ENCODE data around the gene PPRC1. TPM values are rescaled to one million over a fixed set of nuclear protein-coding genes. Genes with fewer than 3 reads are reported as not detected.

PPRC1 gene
- total and polyA plus RNA-seq, 2 experiments from 2014 or later, result 9.8 to 23.7 TPM

DNA sequence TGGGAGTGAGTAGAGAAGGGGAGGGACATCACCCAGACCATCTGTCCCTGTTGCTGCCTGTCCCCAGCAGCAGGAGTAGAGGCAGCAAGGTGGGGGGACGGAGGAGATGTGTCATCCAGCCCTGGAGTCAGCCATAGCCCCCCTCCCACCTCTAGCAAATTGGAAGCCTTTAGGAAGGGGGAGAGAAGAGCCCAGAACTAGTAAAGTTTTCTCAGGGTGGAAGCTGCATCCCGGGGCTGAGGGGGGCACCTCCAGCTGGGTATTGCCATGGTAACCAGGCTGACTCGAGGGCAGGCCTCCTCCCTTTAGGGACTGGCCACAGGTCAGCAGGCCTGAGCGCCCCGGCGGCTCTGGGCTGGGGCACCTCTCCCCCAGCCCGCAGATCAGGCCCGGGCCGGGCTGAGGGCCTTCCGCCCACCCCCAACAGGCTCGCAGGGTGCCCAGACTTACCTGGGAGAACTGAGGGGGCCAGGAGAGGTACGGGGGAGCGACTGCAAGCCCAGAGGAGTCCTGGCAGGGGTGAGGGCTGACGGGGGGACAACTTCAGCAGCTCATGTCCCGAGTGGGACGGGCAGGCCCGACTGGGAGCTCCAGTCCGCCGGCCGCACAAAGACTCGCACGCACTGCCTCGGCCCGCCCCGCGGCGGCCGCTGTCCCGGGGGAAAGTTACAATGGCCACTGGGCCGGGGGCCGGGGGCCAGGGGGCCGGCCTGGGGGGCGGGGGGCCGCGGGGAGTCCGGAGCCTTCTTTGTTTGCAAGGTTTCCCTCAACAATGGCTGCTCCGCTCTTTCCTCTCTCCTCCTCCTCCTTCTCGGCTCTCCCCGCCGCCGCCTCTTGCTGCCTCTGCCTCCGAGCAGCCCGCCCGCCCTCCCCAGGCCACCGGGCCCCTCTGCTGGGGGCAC lies 18.6 kb upstream of the PPRC1 start:
- H3K4me2 ChIP-seq, result peak overlapping the region; percentile 78
- no peaks in the 10 kb centered on the region for H3K9me2 ChIP-seq (replicated peaks; ENCODE audit: insufficient read depth)
- H4K20me1 ChIP-seq (ENCODE audit: insufficient read depth, poor library complexity, severe bottlenecking), result peaks cover 46% of the 10 kb centered on the region
- DNase-seq (ENCODE audit: low spot score), result peak; percentile 64
- H3K36me3 ChIP-seq (replicated peaks; ENCODE audit: insufficient read depth, low read depth), result no peaks in the 10 kb centered on the region
- peak overlapping the region; percentile 79 for H3K4me3 ChIP-seq
- H3K9me3 ChIP-seq (ENCODE audit: low read depth), result no peaks in the 10 kb centered on the region
- H3K27me3 ChIP-seq, result no peaks in the 10 kb centered on the region
- H2AFZ ChIP-seq, result peak overlapping the region; percentile 32
- H3K27ac ChIP-seq, result peak overlapping the region; percentile 95
- no peak for TF ChIP-seq EZH2phosphoT487 (IDR thresholded peaks at IDR 0.05; ENCODE audit: low read depth, severe bottlenecking, unreplicated experiment)
- peaks cover 86% of the 10 kb centered on the region for H3K79me2 ChIP-seq
- 1% methylated on average over 26 of the region's 45 CpGs for WGBS (ENCODE audit: low lambda C conversion rate, missing lambda C conversion rate)
- peaks cover 51% of the 10 kb centered on the region for H3K4me1 ChIP-seq (ENCODE audit: insufficient read depth)

DNA sequence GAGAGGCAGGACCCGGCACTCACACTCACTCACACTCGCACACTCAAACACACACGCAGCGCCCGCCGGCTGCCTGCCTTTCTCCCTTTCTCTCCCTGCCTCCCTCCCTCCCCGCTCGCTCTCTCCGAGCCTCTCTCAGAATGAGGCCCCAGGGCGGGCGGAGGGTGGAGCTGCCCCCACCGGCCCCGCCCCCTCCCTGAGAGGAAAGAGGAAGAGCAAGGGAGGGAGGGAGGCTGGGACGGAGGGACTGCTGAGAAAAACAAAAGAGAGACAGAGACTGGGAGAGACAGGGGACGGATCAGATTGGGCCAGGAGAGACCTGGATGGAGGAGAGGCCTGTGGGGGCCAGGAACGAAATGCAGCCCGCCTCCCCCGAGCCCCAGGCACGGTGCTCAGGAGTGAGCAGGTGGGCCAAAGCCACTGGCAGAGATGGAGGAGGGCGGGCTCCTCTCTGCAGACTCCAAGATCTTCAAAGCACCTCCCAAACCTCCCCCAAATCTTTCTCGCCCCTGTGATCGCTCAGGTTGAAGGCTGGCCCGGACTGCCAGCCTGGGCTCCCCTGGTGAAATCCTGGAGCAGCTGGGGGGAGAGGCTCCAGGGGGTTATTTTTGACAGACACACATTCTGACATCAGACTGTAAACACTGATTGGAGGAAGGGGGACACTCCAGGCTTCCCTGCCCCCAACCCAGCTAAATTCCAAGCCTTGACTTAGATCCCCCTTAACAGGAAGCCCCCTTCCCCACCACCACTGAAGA lies 17.8 kb upstream of the PPRC1 start:
- H3K27ac ChIP-seq, result peak overlapping the region; percentile 95
- H3K79me2 ChIP-seq, result peaks cover 93% of the 10 kb centered on the region
- WGBS (ENCODE audit: low lambda C conversion rate, missing lambda C conversion rate), result 6% methylated on average over 8 of the region's 23 CpGs
- H3K27me3 ChIP-seq, result no peaks in the 10 kb centered on the region
- H3K36me3 ChIP-seq (replicated peaks; ENCODE audit: insufficient read depth, low read depth), result no peaks in the 10 kb centered on the region
- peak overlapping the region; percentile 78 for H3K4me2 ChIP-seq
- peaks cover 43% of the 10 kb centered on the region for H4K20me1 ChIP-seq (ENCODE audit: insufficient read depth, poor library complexity, severe bottlenecking)
- DNase-seq (ENCODE audit: low spot score), result peak; percentile 95
- H2AFZ ChIP-seq, result peak overlapping the region; percentile 32
- no peaks in the 10 kb centered on the region for H3K9me3 ChIP-seq (ENCODE audit: low read depth)
- TF ChIP-seq EZH2phosphoT487 (IDR thresholded peaks at IDR 0.05; ENCODE audit: low read depth, severe bottlenecking, unreplicated experiment) (no peak), EZH2 (IDR thresholded peaks at IDR 0.05; ENCODE audit: borderline replicate concordance) (no peak)
- TF ChIP-seq, protein P1, sequence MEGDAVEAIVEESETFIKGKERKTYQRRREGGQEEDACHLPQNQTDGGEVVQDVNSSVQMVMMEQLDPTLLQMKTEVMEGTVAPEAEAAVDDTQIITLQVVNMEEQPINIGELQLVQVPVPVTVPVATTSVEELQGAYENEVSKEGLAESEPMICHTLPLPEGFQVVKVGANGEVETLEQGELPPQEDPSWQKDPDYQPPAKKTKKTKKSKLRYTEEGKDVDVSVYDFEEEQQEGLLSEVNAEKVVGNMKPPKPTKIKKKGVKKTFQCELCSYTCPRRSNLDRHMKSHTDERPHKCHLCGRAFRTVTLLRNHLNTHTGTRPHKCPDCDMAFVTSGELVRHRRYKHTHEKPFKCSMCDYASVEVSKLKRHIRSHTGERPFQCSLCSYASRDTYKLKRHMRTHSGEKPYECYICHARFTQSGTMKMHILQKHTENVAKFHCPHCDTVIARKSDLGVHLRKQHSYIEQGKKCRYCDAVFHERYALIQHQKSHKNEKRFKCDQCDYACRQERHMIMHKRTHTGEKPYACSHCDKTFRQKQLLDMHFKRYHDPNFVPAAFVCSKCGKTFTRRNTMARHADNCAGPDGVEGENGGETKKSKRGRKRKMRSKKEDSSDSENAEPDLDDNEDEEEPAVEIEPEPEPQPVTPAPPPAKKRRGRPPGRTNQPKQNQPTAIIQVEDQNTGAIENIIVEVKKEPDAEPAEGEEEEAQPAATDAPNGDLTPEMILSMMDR (IDR thresholded peaks at IDR 0.05; ENCODE audit: poor library complexity), result no peak
- no peaks in the 10 kb centered on the region for H3K9me2 ChIP-seq (replicated peaks; ENCODE audit: insufficient read depth)
- H3K4me3 ChIP-seq, result peak overlapping the region; percentile 79
- peaks cover 51% of the 10 kb centered on the region for H3K4me1 ChIP-seq (ENCODE audit: insufficient read depth)

DNA sequence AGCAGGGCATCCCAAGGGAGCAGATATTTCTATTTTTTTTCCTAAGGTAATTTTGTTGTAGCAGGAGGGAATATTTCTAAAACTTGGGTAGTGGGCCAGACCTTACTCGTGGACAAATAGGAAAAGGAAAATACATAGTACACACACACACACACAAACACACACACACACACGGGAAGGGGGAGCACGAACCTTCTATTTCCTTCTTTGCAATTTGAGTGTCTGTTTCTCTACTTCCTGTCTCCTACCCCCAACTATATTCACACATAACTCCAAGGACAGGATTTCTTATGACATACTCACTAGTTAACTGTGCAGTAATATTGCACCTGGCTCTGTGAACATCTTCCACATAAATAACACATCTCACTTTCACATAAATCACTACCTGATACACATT lies 17.1 kb upstream of the PPRC1 start:
- H3K9me2 ChIP-seq (replicated peaks; ENCODE audit: insufficient read depth), result no peaks in the 10 kb centered on the region
- peak overlapping the region; percentile 78 for H3K4me2 ChIP-seq
- H3K4me1 ChIP-seq (ENCODE audit: insufficient read depth), result peaks cover 51% of the 10 kb centered on the region
- 43% methylated on average over 3 of the region's 3 CpGs for WGBS (ENCODE audit: low lambda C conversion rate, missing lambda C conversion rate)
- H3K9me3 ChIP-seq (ENCODE audit: low read depth), result no peaks in the 10 kb centered on the region
- peak overlapping the region; percentile 95 for H3K27ac ChIP-seq
- peaks cover 35% of the 10 kb centered on the region for H4K20me1 ChIP-seq (ENCODE audit: insufficient read depth, poor library complexity, severe bottlenecking)
- H3K27me3 ChIP-seq, result no peaks in the 10 kb centered on the region
- H3K4me3 ChIP-seq, result no peak overlapping the region
- no peak for DNase-seq (ENCODE audit: low spot score)
- H3K79me2 ChIP-seq, result peaks cover 87% of the 10 kb centered on the region
- no peak overlapping the region for H2AFZ ChIP-seq
- TF ChIP-seq EZH2phosphoT487 (IDR thresholded peaks at IDR 0.05; ENCODE audit: low read depth, severe bottlenecking, unreplicated experiment) (no peak), EZH2 (IDR thresholded peaks at IDR 0.05; ENCODE audit: borderline replicate concordance) (no peak)
- TF ChIP-seq, protein P1 (IDR thresholded peaks at IDR 0.05; ENCODE audit: poor library complexity), result no peak
- no peaks in the 10 kb centered on the region for H3K36me3 ChIP-seq (replicated peaks; ENCODE audit: insufficient read depth, low read depth)

Data from hepatocyte (in vitro differentiated cells).